IMR-90 (cell line): ENCODE measurements around the gene GALNT12. TPM values are rescaled to one million over a fixed set of nuclear protein-coding genes. Genes with fewer than 3 reads are reported as not detected.

Experiments used
- ATAC-seq: fragments of 200-7000 bp; cut with Tn5 transposase; 2 replicates; pipeline ENCODE4 v1.9.1; 2020; ENCODE audit warnings: low read depth, mild to moderate bottlenecking, moderate library complexity
- BruUV-seq: library from RNA; stranded (reverse); fragments of 400-500 nt; replicated peaks from 2 replicates; lab custom pipeline; 2021; lab: Mats Ljungman, UMichigan
- CTCF ChIA-PET: fragments of 300-600 bp; formaldehyde crosslinking; extraction: SDS; loops from one replicate; lab custom pipeline; 2021; ENCODE audit warnings: antibody characterized with exemption; lab: Yijun Ruan, JAX
- POLR2A ChIA-PET: fragments of 300-600 bp; sonication (Branson Sonifier 250); formaldehyde crosslinking; loops from one replicate; lab custom pipeline; 2022; ENCODE audit warnings: antibody characterized with exemption; ENCODE audit not compliant: unreplicated experiment; lab: Charles Lee
- DNase-seq: peaks from one replicate; pipeline ENCODE4 v3.0.0; 2013
- H2AFZ ChIP-seq: replicated peaks from 2 replicates; pipeline ENCODE3; 2013; ENCODE audit warnings: low read length, mild to moderate bottlenecking; ENCODE audit not compliant: poor library complexity
- H2AK5ac ChIP-seq: 2 replicates; pipeline ENCODE4 v1.6.1; 2013; ENCODE audit warnings: low read depth, low read length, inconsistent platforms
- H2AK9ac ChIP-seq: replicated peaks from 2 replicates; pipeline ENCODE3; 2013; ENCODE audit warnings: mild to moderate bottlenecking, low read depth, low read length, moderate library complexity; ENCODE audit not compliant: poor library complexity
- H2BK120ac ChIP-seq: 2 replicates; pipeline ENCODE4 v1.6.1; 2013; ENCODE audit warnings: low read depth, low read length, inconsistent platforms
- H2BK15ac ChIP-seq: 3 replicates; pipeline ENCODE4 v1.6.1; 2013; ENCODE audit warnings: low read depth, low read length, inconsistent platforms
- H2BK20ac ChIP-seq: 2 replicates; pipeline ENCODE4 v1.6.1; 2013; ENCODE audit warnings: low read depth, mild to moderate bottlenecking, inconsistent platforms, low read length, moderate library complexity
- H2BK5ac ChIP-seq: 2 replicates; pipeline ENCODE4 v1.6.1; 2013; ENCODE audit warnings: mild to moderate bottlenecking, low read depth, low read length, inconsistent platforms; ENCODE audit not compliant: poor library complexity, severe bottlenecking
- H3K14ac ChIP-seq: replicated peaks from 2 replicates; pipeline ENCODE4 v1.6.1; 2013; ENCODE audit warnings: low read depth, low read length, inconsistent platforms
- H3K18ac ChIP-seq: 2 replicates; pipeline ENCODE4 v1.6.1; 2013; ENCODE audit warnings: low read depth, low read length, control low read depth
- H3K23ac ChIP-seq: 2 replicates; pipeline ENCODE4 v1.6.1; 2013; ENCODE audit warnings: low read depth, low read length, inconsistent platforms
- H3K27ac ChIP-seq: 2 replicates; pipeline ENCODE4 v1.5.1; 2013; ENCODE audit warnings: mild to moderate bottlenecking, control low read depth, low read length; ENCODE audit not compliant: insufficient read depth
- H3K27me3 ChIP-seq: 2 replicates; pipeline ENCODE4 v1.6.1; 2013; ENCODE audit warnings: low read length; ENCODE audit not compliant: control insufficient read depth, insufficient read depth
- H3K36me3 ChIP-seq: 2 replicates; pipeline ENCODE4 v1.6.1; 2013; ENCODE audit warnings: low read length, mixed read lengths; ENCODE audit not compliant: control insufficient read depth, insufficient read depth
- H3K4ac ChIP-seq: 2 replicates; pipeline ENCODE4 v1.6.1; 2013; ENCODE audit warnings: low read depth, low read length, inconsistent platforms
- H3K4me1 ChIP-seq: 2 replicates; pipeline ENCODE4 v1.6.1; 2013; ENCODE audit warnings: low read length, mixed read lengths; ENCODE audit not compliant: control insufficient read depth, insufficient read depth
- H3K4me2 ChIP-seq: 2 replicates; pipeline ENCODE4 v1.6.1; 2013; ENCODE audit warnings: low read depth, mild to moderate bottlenecking, control low read depth, low read length, moderate library complexity
- H3K4me3 ChIP-seq: 2 replicates; pipeline ENCODE4 v1.5.1; 2013; ENCODE audit warnings: low read depth, mild to moderate bottlenecking, control low read depth, low read length, moderate library complexity; ENCODE audit not compliant: insufficient read depth
- H3K56ac ChIP-seq: 2 replicates; pipeline ENCODE4 v1.6.1; 2013; ENCODE audit warnings: low read length, inconsistent platforms; ENCODE audit not compliant: insufficient read depth; ENCODE audit errors: extremely low read depth
- H3K79me1 ChIP-seq, 2 experiments: 2 replicates each; pipeline ENCODE4 v1.6.1; 2013; ENCODE audit warnings: low read length in 2 of 2, inconsistent platforms in 1 of 2, low read depth in 1 of 2
- H3K9ac ChIP-seq: 2 replicates; pipeline ENCODE4 v1.6.1; 2013; ENCODE audit warnings: low read depth, low read length, control low read depth
- H3K9me1 ChIP-seq: 2 replicates; pipeline ENCODE4 v1.6.1; 2013; ENCODE audit warnings: low read length, inconsistent platforms; ENCODE audit not compliant: insufficient read depth
- H3K9me3 ChIP-seq: 2 replicates; pipeline ENCODE4 v1.6.1; 2013; ENCODE audit warnings: low read length; ENCODE audit not compliant: control insufficient read depth, insufficient read depth
- H4K20me1 ChIP-seq: 2 replicates; pipeline ENCODE4 v1.6.1; 2013; ENCODE audit warnings: low read length, inconsistent platforms; ENCODE audit not compliant: insufficient read depth
- H4K5ac ChIP-seq: 2 replicates; pipeline ENCODE4 v1.6.1; 2013; ENCODE audit warnings: mild to moderate bottlenecking, low read depth, low read length, control low read depth
- H4K8ac ChIP-seq, 2 experiments: 2 replicates each; pipeline ENCODE4 v1.6.1; 2013; ENCODE audit warnings: low read depth in 2 of 2, low read length in 2 of 2, control low read depth in 1 of 2, inconsistent platforms in 1 of 2
- H4K91ac ChIP-seq: 2 replicates; pipeline ENCODE4 v1.6.1; 2013; ENCODE audit warnings: low read depth, low read length, inconsistent platforms; ENCODE audit not compliant: insufficient read depth
- BHLHE40 ChIP-seq: fragments of 150-350 bp; IDR thresholded peaks from 2 replicates; pipeline ENCODE4 v1.6.1; 2016; ENCODE audit warnings: mild to moderate bottlenecking, low read depth, low read length
- CEBPB ChIP-seq: IDR thresholded peaks from 2 replicates; pipeline ENCODE4 v1.6.1; 2012; ENCODE audit warnings: low read depth, low read length, improper control_type of control experiment
- CHD1 ChIP-seq: IDR thresholded peaks from 2 replicates; pipeline ENCODE4 v1.6.1; 2012; ENCODE audit warnings: low read depth, low read length, improper control_type of control experiment
- FOS ChIP-seq: fragments of 150-350 bp; IDR thresholded peaks from 2 replicates; pipeline ENCODE4 v1.6.1; 2016; ENCODE audit warnings: low read depth, low read length
- MAFK ChIP-seq: IDR thresholded peaks from 2 replicates; pipeline ENCODE4 v1.6.1; 2012; ENCODE audit warnings: low read depth, low read length, improper control_type of control experiment
- MAZ ChIP-seq: IDR thresholded peaks from 2 replicates; pipeline ENCODE4 v1.6.1; 2012; ENCODE audit warnings: low read depth, mild to moderate bottlenecking, low read length, improper control_type of control experiment, moderate library complexity, borderline replicate concordance
- MXI1 ChIP-seq: IDR thresholded peaks from 2 replicates; pipeline ENCODE4 v1.6.1; 2012; ENCODE audit warnings: low read depth, mild to moderate bottlenecking, low read length, moderate library complexity, borderline replicate concordance
- POLR2A ChIP-seq: IDR thresholded peaks from 2 replicates; pipeline ENCODE4 v1.6.1; 2012; ENCODE audit warnings: mild to moderate bottlenecking, low read depth, low read length
- RAD21 ChIP-seq: IDR thresholded peaks from 2 replicates; pipeline ENCODE4 v1.6.1; 2012; ENCODE audit warnings: low read length, improper control_type of control experiment
- RCOR1 ChIP-seq: IDR thresholded peaks from 2 replicates; pipeline ENCODE4 v1.6.1; 2012; ENCODE audit warnings: mild to moderate bottlenecking, low read length, improper control_type of control experiment; ENCODE audit not compliant: insufficient replicate concordance
- RFX5 ChIP-seq: IDR thresholded peaks from 2 replicates; pipeline ENCODE4 v1.8.0; 2012; ENCODE audit warnings: low read depth, mild to moderate bottlenecking, low read length, moderate library complexity
- SMC3 ChIP-seq: fragments of 150-350 bp; IDR thresholded peaks from 2 replicates; pipeline ENCODE4 v1.6.1; 2016; ENCODE audit warnings: low read depth, mild to moderate bottlenecking, antibody characterized with exemption, low read length, moderate library complexity
- WGBS, 2 experiments: methylation state at CpG; one replicate each; pipeline versions ENCODE4 v1.1.5 to v1.1.7; 2013; ENCODE audit warnings: missing lambda C conversion rate in 2 of 2; ENCODE audit not compliant: insufficient read length in 1 of 2; ENCODE audit errors: extremely low coverage in 2 of 2; 5-methylcytosine and 5-hydroxymethylcytosine counted together
- dilution Hi-C: fragments of 300-500 bp; cut with HindIII; formaldehyde crosslinking; loops from one replicate; pipeline ENCODE4 v1.14.3; 2018; ENCODE audit warnings: low sequenced_read_pairs; ENCODE audit not compliant: unreplicated experiment
- in situ Hi-C: fragments of 300-500 bp; cut with MboI; formaldehyde crosslinking; loops from 3 replicates; pipeline ENCODE4 v1.14.3; 2019; ENCODE audit warnings: low sequenced_read_pairs, inconsistent platforms, mixed read lengths
- intact Hi-C: fragments of 100-400 bp; cut with micrococcal nuclease; formaldehyde crosslinking; loops from 2 replicates; pipeline ENCODE4 v1.10.0; 2022
- polyA plus RNA-seq, 3 experiments: library from polyadenylated mRNA; depleted of rRNA; stranded (reverse); fragments of >200 nt; gene quantifications; 2 replicates each; pipeline ENCODE4 v1.2.3, GENCODE V29; 2012; ENCODE audit warnings: low replicate concordance in 1 of 3
- total RNA-seq: library from RNA; depleted of rRNA; stranded (reverse); fragments of >200 nt; gene quantifications from 2 replicates; pipeline ENCODE4 v1.2.3, GENCODE V29; 2012
- TF ChIP-seq, protein P1 (sequence below): fragments of 150-350 bp; IDR thresholded peaks from 2 replicates; pipeline ENCODE4 v1.6.1; 2016; ENCODE audit warnings: low read depth, mild to moderate bottlenecking, low read length, moderate library complexity, borderline replicate concordance
- TF ChIP-seq, protein P2 (sequence below): fragments of 150-350 bp; IDR thresholded peaks from 2 replicates; pipeline ENCODE4 v1.6.1; 2017; ENCODE audit warnings: mild to moderate bottlenecking, antibody characterized with exemption, low read length, low read depth
- TF ChIP-seq, protein P3 (sequence below): conservative IDR thresholded peaks from 2 replicates; pipeline ENCODE4 v1.5.1; 2012; ENCODE audit warnings: mild to moderate bottlenecking, low read depth, low read length, improper control_type of control experiment

Gene GALNT12
- total and polyA plus RNA-seq, 2 of the 4 experiments (the other 2 are of a cell fraction): 2.3 to 2.5 TPM

DNA sequence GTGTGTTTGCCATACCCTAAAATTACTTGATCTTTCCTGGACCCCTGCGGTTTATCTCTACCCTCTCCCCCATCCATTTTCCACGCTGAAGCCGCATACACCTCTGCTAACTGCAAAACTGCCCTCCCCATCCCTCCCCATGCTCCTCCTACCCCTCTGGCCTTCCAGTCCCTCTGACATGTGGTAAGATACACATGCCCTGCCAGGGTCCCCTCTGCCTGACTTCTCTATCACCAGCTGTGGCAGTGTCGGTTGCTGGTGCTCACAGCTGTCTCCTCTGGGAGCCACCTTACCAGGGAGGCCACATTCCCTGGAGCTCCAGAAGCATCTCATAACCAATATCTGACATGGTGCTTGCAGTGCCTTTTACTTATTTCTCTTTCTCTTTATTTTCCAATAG, 77.4 kb downstream of the GALNT12 start:
- no peak overlapping the region for H2AK5ac ChIP-seq
- no peak overlapping the region for H3K56ac ChIP-seq
- no peak for ATAC-seq
- H3K27ac ChIP-seq: no peak overlapping the region
- intact Hi-C loops: no loop called here
- no TSS peak for BruUV-seq
- no peak overlapping the region for H3K4me2 ChIP-seq
- WGBS, 2 experiments: 96% methylated on average over 4 of the region's 4 CpGs; no CpG with 5 or more reads in 1 of the 2 experiments
- ChIA-PET CTCF (no interaction called here), POLR2A (no interaction called here)
- no peak overlapping the region for H3K18ac ChIP-seq
- TF ChIP-seq MAZ (no peak), MAFK (no peak), RCOR1 (no peak), POLR2A (no peak), BHLHE40 (no peak), FOS (no peak), RAD21 (no peak), CHD1 (no peak), RFX5 (no peak), SMC3 (no peak), MXI1 (no peak), CEBPB (no peak)
- TF ChIP-seq, protein P1, sequence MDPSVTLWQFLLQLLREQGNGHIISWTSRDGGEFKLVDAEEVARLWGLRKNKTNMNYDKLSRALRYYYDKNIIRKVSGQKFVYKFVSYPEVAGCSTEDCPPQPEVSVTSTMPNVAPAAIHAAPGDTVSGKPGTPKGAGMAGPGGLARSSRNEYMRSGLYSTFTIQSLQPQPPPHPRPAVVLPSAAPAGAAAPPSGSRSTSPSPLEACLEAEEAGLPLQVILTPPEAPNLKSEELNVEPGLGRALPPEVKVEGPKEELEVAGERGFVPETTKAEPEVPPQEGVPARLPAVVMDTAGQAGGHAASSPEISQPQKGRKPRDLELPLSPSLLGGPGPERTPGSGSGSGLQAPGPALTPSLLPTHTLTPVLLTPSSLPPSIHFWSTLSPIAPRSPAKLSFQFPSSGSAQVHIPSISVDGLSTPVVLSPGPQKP: no peak
- TF ChIP-seq, protein P2, sequence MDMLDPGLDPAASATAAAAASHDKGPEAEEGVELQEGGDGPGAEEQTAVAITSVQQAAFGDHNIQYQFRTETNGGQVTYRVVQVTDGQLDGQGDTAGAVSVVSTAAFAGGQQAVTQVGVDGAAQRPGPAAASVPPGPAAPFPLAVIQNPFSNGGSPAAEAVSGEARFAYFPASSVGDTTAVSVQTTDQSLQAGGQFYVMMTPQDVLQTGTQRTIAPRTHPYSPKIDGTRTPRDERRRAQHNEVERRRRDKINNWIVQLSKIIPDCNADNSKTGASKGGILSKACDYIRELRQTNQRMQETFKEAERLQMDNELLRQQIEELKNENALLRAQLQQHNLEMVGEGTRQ: no peak
- TF ChIP-seq, protein P3, sequence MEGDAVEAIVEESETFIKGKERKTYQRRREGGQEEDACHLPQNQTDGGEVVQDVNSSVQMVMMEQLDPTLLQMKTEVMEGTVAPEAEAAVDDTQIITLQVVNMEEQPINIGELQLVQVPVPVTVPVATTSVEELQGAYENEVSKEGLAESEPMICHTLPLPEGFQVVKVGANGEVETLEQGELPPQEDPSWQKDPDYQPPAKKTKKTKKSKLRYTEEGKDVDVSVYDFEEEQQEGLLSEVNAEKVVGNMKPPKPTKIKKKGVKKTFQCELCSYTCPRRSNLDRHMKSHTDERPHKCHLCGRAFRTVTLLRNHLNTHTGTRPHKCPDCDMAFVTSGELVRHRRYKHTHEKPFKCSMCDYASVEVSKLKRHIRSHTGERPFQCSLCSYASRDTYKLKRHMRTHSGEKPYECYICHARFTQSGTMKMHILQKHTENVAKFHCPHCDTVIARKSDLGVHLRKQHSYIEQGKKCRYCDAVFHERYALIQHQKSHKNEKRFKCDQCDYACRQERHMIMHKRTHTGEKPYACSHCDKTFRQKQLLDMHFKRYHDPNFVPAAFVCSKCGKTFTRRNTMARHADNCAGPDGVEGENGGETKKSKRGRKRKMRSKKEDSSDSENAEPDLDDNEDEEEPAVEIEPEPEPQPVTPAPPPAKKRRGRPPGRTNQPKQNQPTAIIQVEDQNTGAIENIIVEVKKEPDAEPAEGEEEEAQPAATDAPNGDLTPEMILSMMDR: no peak
- no peak for DNase-seq
- no peak overlapping the region for H2AFZ ChIP-seq
- H3K9me3 ChIP-seq: no peaks in the 10 kb centered on the region
- no peak overlapping the region for H2BK5ac ChIP-seq
- H3K14ac ChIP-seq: no peak overlapping the region
- peaks cover 7% of the 10 kb centered on the region; the same call in 1 of the 2 replicates for H3K9me1 ChIP-seq
- 0 out of 2 replicates have a peak, but pooled peaks cover 1% of the 10 kb centered on the region for H3K27me3 ChIP-seq
- in situ Hi-C loops: no loop called here
- no peak overlapping the region for H4K8ac ChIP-seq
- H3K23ac ChIP-seq: no peak overlapping the region
- H2BK120ac ChIP-seq: no peak overlapping the region
- no peak overlapping the region for H2BK15ac ChIP-seq
- H3K4me3 ChIP-seq: no peak overlapping the region
- dilution Hi-C loops: no loop called here
- H4K20me1 ChIP-seq: no peaks in the 10 kb centered on the region
- no peaks in the 10 kb centered on the region for H3K79me1 ChIP-seq
- H2AK9ac ChIP-seq: no peak overlapping the region
- no peak overlapping the region for H3K9ac ChIP-seq
- H3K4ac ChIP-seq: no peak overlapping the region
- peaks cover 9% of the 10 kb centered on the region for H3K4me1 ChIP-seq
- H4K5ac ChIP-seq: no peak overlapping the region
- H2BK20ac ChIP-seq: no peak overlapping the region
- H3K36me3 ChIP-seq: no peaks in the 10 kb centered on the region
- H4K91ac ChIP-seq: no peak overlapping the region
